GM21786 (cell line): Measurements from ENCODE around the gene PLA2G4F.

Experiments
- ATAC-seq: cut with Tn5 transposase; IDR thresholded peaks from one replicate; pipeline ENCODE4 v1.9.1; 2021; ENCODE audit not compliant: unreplicated experiment

PLA2G4F gene

DNA sequence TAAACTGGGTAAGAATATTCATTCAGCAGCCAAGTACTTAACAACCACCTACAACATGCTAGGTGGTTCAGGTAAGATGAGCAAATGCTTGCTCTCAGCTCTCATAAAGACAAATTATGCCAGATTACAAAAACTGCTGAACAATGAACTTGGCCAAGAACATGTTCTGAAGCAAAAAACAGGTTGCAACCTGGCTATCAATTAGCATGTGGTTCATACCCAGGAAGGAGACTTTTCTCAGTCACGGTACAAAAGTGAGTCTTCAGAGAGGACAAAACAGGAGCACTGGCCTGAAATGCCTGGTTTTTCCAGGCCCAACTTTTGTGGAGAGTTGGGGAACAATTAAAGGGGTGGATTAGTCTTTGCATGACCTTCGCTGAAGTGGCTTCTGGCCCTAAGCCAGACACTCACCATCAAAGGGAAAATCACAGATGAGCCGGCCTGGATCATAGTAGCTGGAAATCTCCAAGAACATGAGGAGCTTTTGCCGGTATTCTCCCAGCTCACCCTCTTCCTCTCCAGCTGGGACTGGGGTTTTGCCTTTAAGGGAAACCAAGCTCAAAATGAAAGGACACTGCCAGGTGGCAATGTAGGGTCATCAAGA is 7.6 kb upstream of the PLA2G4F start:
- no peak for ATAC-seq

DNA sequence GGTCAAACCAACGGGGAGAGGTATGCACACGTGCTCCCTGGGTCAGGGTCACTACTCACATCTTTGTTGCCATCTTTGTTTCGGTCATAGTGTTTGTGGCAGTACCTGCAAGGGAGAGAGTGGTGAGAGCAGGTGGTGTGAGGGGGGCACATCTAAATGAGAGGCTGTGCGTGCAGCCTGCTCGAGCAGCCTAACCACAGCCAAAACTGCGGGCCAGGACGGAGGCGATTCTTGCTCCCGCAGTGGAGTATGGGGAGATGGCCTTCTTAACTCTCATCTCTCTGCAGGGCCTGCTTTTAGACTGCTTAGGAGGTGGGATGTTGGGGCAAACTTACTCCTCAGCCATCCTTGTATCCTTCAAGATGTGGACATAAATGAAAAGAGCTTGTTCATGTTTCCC is 6.9 kb upstream of the PLA2G4F start:
- no peak for ATAC-seq

DNA sequence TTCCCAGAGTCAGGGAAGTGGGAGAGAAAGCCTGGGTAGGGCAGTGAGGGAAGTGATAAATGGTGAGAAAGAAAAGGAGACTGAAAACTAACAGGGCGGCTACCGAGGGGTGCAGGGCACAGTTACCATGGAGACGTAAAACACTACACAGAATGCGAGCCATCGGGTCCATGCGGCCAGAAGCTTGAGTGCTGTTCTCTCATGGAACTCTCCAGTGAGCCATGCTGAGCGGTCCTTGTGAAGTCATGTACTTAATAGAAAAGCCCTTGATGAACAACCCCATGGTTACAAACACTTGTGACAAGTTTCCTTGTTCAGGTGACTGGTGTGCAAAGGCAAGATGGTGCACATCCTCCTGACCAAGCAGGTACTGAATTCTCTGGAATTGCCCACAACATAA is 3.7 kb upstream of the PLA2G4F start:
- no peak for ATAC-seq

DNA sequence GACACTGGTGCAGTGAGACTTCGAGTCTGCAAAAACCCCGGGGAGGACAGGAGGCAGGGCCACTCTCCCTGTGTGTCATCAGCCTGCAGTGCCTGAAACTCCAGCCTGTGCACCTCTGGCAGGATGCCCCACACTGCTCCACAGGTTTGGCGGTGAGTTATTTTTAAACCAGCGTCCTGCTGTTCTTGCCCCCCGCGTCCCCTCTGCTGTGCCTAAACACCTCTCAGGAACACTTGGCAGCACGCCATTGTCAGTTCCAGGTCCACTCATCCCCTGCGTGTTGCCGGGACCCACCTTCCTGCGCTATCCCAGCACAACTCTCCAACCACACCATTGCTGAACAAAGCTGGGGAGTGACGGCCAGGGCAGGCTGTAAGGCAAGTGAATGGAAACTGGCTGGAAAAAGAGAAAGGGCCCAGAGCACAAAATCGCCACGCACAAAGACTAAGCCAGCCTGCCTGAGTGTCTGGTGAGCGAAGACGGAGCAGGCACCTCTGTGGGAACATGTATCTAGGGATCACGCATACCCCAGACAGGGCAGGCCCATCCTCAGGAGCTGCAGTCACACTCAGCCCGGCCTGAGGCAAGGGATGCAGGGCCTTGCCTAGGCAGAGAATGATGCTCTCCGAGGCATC is 3.1 kb upstream of the PLA2G4F start:
- ATAC-seq, result no peak

DNA sequence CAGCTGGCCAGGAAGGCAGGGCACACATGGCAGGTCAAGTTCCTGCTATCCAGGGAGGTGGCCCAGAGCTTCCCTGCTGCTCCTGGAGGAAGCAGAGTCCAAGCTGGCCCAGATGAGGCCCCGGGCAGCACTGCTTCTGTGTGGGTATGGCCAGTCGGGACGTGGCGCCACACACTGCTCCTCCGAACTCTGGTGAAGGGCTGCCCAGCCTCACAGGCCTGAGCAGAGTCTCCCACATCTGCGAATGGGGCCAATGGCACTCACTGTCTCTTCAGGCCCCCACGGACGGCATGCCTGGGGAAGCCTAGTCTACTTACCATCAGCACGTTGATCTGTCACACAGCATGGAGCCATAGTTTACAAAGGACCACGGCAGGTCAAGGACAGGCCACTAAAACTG is 2.5 kb upstream of the PLA2G4F start:
- no peak for ATAC-seq

DNA sequence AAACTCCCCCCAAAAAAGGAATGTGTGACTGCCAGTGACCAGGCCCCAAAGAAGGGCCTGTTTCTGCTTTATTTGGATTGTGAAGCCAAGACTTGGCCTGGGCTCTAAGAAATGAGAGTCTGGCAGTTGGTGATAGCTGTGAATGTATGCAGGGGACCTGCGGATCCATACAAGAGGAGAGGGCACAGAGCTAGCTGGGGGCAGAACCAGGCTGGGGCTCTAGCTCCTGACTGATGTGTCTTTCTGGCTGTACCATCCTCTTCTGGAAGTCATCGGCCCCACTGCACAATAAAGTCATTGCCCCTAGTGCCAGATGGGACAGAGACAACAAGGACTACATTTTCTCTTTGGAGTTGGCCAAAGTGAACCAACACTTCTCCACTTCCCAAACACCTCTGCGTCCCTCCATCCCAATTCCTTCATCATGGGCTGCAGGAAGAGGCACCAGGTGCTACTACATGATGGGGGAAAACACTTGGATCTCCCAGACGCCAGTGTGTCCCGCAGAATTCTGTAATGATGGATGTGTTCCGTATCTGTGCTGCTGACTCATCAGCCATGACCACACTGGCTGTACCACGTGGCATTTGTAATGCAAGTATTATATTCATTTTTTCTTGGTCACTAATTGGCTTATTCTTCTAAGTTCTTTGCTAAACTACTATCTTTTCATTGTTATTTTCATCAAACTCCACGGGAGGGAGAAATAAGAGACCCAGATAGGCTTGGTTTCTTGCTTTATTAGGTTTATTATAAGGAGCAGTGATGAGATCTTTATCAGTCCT is 1.7 kb upstream of the PLA2G4F start:
- no peak for ATAC-seq

DNA sequence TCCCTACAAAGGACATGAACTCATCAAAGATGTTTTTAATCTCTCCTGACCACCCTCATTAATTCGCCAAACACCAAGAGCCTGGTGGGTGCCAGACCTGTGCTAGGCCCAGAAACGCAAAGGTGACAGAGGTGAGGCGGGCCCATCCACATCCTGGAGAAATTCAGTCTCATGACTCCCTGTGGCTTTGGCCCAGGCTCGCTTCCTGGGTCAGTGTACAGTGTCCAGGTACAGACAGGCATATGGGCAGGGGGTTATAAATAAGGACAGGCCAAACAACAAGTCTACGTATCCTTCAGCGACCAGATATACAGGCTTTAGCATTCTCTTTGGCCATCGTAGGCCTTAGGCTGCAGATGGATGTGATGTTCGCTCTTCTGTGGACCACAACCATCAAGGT is 945 bp upstream of the PLA2G4F start:
- no peak for ATAC-seq

DNA sequence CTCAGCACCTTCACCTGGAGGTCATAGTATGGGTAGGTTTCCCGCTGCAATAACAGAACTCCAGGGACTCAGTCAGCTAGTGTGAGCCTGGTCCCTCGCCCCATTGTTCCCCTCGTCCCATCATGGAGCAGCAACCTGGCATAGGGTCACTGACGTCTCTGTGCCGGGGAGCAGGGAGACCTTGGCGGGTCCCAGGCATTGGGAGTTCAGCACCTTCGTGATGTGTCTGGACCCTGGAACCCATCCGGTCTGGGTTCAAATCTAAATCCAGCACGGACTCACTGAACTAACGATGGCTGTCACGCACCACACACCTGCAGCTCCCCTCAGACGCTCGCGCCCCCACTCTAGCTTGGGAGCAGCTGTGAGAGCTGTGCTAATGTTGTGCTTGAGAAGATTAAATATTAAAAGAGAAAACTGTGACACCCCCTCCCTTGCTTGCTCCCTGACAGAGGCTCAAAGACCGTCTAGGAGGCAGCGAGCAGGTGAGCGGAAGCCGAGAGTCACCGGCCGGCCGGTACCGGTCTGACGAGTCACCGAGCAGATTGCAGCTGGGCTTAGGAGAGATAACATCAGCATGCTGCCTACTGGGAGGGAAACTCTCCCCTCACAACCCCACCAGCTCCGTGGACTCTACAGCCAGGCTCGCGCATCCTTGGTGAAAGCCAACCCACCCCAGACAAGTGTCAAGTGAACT is 742 bp downstream of the PLA2G4F start:
- ATAC-seq, result no peak

DNA sequence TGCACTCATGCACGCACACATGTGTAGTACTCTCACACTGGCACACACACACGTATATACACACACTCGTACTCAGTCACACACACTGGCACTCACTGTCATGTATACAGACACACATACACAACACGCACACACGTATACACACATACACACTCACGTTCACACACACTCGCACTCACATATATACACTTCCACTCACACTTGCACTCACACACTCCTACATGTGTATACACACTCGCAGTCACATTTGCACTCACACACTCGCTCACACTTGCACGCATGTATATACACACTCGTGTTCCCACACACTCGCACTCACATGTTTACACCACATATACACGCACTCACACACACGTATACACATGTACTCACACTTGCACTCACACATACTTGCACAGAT is 1.5 kb downstream of the PLA2G4F start:
- no peak for ATAC-seq

DNA sequence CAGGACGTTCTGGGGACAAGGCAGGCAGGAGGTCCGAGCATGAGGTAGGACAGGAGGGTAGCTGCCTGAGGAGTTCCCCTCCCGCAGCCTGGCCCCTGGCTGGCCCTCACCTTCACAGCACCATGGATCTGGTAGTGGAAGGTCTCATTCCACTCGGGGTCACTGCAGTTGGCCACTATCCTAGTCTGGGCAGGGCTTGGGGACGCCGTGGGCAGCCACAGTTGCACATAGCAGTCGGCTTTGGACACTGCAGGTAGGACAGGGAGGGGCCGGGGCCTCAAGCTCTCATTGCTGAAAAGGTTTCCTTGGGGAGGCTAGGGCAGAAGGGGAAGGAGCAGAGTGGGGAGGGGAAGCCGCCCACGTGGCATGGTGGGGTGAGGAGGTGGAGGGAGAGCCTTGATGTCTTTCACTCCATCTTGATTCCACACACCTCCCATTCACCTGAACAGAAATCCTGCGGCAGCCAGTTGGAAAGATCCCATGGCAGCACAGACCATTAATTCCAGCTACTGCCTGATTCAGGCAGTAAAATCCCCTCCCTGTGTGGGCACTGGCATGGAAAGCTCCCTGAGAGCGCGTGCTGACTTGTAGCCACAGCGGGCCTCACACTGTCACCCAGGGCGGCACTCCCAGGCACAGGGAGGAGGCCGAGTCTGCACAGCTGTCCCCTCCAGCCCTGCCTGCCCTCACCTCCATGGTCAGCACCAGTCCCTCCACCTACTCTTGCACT is 2.1 kb downstream of the PLA2G4F start:
- no peak for ATAC-seq

DNA sequence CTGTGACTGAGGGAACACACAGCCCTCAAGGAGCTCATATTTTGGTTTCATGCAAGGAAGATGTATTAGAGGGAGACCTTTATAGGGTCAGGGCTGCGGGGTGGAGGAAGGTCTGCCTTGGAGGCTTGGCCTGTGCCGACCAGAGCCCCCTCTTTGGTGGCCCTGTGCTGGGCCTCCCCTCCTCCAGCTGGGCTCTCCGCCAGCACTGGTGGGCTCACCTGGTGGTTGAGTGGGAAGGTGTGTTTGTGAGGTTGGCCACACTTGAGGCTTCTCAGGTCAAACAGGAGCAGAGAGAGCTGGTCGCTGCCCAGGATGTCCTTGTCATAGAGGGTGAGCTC is 2.6 kb downstream of the PLA2G4F start:
- no peak for ATAC-seq

DNA sequence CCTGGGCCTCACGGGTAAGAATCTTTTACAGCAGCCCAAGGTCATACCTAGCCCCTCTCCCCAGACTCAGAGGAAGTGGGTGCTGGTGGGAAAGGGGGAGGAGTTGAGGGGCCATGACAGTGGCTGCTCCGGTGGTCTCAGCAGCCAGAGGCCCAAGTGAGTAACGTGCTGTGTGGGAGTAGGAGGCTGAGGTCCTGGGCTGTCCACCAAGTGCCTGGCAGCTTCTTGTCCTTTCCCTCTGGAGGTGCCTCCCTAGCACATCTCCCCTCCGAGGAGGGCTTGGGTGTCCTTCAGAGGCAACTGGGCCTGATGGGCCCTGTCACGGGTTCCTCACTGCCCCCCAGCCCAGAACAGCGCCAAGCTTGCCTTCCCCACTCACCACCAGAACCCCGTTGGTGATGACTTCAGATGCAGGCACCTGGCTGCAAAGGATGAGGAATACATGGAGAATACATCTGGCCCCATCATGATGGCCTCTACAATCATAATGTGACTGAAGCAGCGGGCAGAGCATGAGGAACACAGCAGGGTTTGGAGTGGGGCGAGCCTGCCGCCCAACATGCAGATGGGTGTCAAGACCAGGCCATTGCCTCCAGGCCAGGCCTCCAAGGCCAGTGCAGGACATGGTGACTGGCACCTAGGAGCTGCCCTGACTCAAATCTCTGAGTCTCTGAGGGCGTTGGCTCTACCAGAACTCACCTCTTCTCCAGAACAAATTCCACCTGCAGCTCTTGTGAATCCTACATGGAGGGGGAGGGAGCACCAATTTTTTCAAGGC is 3.3 kb downstream of the PLA2G4F start:
- no peak for ATAC-seq

DNA sequence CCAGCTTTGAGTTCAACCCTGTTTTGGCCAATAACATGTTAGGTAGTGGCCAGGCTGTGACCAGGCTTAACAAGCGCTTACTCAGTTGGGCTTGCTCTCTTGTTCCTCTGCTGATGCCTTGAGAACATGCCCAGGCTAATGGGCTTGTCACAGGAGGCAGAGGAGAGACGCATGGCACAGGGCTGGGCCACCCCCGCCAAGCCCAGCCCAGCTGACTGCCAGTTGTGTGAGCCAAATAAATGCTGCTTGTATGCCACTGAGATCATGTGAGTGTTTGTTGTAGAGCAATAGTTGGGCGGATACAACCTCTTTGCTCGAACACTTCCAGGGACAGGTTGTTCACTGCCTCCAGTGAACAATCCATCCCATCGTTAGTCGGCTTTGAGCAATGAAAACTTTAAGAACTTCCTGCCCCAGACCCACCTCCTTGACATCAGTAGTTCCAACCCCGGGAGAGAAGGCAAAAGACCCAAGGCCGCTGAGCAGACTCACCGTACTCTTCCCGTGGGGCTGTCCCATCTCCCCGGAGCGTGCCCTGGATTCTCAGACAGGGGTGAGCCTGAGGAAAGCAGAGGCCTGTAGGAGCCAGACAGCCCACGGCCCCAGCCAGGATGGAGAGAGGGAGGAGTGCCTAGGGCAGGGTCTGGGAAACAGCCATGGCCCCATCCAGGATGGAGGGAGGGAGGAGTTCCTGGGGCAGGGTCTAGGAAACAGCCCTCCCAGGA is 4.1 kb downstream of the PLA2G4F start:
- ATAC-seq, result no peak

DNA sequence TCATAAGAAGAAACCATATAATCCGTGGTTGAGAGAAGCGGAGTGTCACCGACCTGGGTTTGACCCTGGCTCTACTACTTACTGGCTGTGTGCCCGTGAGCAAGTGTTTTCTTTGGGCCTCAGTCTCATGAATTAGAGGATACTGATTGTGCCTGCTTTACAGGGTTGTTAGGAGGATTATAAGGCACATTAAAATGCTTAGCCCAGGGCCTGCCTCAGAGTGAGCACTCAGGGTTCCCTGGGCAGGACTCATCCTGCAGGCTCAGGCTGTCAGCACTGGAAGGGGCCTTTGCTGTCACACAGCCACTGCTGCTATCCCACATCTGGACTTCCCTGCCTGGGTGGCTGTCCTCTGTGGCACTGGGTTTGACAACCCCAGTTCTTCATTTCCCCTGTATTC is 4.7 kb downstream of the PLA2G4F start:
- ATAC-seq, result no peak

DNA sequence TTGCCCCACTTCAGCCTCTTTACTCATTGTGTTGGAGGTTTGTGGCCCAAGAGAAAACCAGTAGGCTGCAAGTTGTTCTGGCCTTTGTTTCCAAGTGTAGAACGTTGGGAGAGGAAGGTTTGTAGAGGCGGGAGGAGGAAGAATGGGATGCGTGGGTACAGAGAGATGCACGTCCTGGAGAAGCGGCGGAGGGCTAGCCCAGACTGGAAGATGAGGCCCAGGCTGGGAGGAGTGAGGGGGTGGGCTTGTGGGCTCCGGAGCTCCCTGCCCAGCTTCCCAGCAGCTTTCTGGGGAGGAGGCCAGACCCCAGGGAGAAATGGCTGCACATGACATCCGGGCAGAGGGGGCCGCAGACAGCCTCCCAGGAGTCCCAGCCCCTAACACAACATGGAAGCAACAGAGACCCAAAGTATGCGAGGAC is 5.3 kb downstream of the PLA2G4F start:
- no peak for ATAC-seq

DNA sequence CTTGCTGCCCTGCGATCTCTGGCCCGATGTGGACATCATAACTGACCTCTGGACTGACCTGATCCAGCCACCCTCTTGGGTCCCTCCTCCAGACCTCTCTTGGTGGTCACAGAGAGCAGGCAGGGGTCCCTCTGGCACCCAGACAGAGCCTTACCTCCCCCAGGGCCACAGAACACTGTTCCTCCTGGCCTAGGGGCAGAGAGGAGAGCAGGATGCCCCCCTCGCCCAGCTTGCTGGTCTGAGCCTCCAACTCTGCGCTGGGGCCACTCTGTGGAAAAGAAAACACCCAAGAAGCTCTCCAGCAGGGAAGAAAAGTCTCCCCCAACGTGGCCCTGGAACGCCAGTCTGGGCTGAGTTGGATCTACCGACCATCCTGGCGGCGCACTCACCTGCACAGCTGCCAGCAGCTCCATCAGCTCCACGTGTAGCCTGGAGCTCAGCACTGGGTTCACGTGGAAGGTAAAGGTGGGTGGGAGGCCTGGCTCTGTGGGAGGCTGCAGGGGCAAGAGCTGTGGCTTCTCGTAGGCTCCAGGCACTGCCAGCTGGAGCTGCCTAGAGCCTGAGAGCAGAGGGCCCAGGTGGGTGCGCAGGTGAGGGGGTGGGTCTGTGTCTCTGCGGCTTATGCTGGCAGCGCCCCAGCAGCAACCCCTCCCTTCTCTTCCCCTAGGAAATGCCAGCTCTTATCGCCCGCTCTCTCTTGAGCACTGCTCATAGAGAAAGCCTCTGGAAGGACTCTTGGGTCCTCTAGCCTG is 6.0 kb downstream of the PLA2G4F start:
- ATAC-seq, result no peak

DNA sequence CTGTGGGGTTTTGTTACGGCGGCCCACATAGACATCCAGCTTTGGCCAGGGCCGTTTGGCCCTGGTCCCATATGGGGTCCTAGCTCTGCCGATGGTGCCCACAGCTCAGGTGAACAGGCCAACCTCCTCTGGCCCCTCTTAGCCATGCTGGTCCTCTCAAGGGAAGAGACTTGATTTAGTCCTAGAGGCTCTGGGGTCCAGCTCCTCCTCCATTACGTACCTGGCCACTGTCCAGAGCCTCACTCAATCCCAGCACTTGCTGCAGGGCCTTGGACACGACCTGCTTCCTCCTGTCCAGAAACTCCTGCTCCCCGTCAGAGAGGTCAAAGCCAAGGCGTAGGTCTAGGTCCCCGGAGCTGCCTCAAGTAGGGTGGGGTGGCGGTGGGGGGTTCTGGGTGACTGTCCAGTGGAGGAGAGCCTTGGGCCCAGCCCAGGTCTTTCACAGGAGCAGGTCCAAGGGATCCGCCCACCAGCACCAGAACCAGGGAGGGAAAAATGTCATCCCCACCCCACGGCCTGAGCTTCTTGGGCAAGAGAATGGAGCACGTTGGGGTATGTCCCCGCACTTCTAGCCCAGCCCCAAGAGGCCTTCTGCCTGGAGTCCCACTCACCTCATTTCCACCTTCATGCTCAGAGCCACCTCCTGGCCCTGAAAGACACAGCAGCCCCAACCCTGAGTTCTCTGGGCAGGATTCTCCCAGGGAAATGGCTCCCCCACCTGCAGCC is 6.8 kb downstream of the PLA2G4F start:
- no peak for ATAC-seq

DNA sequence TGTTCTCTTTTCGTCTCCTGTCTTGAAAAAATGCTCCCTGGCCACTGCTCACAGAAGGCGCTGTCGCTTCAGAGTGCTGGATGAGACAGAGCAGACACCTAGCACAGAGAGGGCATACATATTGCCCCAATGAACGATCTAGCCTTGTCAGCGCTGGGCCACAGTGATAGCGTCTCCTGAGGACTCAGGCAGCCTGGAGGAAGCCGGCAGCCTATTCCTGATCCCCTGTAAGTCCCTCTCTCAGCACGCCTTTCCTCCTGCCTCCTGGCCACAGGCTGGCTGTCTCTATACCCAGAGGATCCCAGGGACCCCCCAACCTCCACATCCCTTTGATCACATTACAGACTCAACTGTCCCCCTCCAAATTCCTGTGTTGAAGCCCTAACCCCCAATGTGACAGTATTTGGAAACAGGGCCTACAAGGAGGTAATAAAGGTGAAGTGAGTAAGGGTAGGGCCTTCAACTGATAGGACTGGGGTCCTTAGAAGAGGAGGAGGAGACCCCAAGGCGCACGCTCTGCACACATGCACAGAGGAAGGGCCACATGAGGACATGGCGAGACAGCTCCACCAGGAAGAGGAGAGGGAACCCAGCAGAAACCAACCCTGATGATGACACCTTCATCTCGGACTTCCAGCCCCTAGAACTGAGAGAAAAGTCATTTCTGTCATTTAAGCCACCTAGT is 7.5 kb downstream of the PLA2G4F start:
- ATAC-seq, result no peak
